Inflammatory macrophage (primary cell): ENCODE results near the gene SNX33.
"Not testable (repeated sequence)": the region's sequence is repeated elsewhere in the genome, so short reads cannot be mapped to it uniquely, and the experiment has no call there.

Experiments
- DNase-seq, 2 donors: peaks; one replicate each; pipeline ENCODE4 v3.0.0-alpha.2; 2020 to 2022
- total RNA-seq, 18 experiments: gene quantifications; one replicate each; lab custom pipeline; 2026; ENCODE audit warnings: mixed read lengths in 6 of 18, inconsistent platforms in 2 of 18; lab: John Stamatoyannopoulos, UW

The SNX33 gene, protein sequence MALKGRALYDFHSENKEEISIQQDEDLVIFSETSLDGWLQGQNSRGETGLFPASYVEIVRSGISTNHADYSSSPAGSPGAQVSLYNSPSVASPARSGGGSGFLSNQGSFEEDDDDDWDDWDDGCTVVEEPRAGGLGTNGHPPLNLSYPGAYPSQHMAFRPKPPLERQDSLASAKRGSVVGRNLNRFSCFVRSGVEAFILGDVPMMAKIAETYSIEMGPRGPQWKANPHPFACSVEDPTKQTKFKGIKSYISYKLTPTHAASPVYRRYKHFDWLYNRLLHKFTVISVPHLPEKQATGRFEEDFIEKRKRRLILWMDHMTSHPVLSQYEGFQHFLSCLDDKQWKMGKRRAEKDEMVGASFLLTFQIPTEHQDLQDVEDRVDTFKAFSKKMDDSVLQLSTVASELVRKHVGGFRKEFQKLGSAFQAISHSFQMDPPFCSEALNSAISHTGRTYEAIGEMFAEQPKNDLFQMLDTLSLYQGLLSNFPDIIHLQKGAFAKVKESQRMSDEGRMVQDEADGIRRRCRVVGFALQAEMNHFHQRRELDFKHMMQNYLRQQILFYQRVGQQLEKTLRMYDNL
- total RNA-seq = 8.7 to 35.5 (median 18.7) reads per million in 18 experiments

DNA sequence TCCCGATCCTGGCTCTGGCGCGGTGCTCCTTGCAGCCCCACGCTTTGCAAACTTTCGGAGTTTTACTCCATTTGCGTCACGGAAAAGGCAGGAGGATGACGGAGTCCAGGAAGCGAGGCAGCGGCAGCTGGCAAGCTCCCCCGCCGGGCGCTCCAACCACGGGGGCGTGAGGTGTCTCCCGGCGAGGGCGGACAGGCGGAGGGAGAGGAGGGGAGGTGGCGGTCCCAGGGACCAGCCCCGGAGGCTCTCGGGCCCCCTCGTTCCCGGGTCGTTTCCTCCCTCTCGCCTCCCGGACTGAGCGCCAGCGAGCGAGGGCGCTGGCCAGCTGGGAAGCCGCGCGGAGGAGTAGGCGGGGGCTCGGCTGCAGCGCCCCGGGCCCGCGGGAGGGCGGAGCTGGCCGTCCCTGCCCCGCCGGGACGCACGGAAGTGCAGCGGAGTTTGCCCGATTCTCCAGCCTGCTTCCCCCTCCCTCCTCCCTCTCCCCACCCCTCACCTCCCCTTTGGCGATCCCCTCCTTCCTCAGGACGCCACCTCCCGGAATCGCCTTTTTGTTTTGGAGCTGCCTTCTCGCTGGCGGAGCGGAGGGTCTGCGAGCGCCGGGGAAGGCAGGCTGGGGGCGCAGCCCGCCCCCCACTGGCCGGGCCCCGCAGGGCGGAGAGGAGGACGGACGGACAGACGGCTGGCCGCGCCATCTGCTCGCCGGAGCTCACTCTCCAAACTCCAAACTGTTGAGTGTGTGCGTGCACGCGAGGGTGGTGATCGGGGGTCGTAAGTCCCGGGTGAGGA lies at the start of gene SNX33:
TSS of gene SNX33 (plus strand) at position 543 of the 786 bp plus-strand sequence. CDS start 1,191 bp downstream, outside the sequence.
- DNase-seq = peak; percentile 57 to 75

DNA sequence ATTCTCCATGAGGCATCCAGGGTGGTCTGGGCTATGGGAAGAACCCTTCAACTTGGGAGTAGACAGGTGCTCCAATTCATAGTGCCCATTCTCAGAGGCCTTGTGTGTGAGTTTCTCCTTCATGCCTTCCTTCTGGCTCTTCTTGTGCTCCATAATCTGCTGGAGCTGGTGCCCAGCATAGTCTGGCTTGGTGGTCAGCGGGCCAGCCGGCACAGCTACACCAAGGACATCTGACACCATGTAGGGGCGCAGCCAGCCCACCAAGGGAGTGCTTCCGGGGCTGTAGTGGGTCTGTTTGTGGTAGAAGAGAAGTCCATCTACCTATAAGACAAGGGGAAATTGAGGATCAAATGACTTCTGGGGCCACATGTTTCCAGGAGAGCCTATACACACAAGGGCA lies 49.4 kb upstream of the SNX33 start:
- DNase-seq = no peak

DNA sequence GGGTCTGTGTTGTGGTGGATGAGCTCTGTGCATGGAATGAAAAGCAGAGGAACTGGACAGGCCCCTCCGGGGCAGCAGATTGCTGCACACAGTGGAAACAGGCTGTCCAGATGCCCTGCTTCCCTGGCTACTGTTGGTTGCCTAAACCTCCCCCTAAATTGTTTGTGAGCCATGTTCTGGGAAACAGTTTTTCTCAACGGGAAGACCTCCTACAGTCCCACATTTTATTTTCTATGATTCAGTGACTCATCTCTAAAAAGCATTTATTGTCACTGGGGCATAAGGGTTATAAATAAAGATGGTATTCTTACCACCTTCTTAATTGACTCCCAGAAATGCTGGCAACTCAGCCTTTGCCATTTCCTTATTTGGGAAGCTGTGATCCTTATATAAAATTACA lies 48.3 kb upstream of the SNX33 start:
- DNase-seq = no peak

DNA sequence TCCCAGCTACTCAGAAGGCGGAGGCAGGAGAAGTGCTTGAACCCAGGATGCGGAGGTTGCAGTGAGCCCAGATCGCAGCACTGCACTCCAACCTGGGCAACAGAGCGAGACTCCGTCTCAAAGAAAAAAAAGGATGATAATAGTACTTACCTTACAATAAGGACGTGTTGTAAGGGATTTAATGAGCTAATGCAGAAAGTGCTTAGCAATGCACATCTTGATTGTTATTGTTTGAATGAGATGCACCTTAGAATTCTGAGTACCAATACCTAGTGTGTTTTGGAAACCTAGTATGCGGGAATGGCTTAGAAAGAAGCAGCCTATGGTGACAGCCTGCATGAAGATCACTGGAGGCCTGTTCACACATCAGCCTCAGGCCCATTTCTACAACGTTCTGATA lies 41.7 kb upstream of the SNX33 start:
- DNase-seq = no peak

DNA sequence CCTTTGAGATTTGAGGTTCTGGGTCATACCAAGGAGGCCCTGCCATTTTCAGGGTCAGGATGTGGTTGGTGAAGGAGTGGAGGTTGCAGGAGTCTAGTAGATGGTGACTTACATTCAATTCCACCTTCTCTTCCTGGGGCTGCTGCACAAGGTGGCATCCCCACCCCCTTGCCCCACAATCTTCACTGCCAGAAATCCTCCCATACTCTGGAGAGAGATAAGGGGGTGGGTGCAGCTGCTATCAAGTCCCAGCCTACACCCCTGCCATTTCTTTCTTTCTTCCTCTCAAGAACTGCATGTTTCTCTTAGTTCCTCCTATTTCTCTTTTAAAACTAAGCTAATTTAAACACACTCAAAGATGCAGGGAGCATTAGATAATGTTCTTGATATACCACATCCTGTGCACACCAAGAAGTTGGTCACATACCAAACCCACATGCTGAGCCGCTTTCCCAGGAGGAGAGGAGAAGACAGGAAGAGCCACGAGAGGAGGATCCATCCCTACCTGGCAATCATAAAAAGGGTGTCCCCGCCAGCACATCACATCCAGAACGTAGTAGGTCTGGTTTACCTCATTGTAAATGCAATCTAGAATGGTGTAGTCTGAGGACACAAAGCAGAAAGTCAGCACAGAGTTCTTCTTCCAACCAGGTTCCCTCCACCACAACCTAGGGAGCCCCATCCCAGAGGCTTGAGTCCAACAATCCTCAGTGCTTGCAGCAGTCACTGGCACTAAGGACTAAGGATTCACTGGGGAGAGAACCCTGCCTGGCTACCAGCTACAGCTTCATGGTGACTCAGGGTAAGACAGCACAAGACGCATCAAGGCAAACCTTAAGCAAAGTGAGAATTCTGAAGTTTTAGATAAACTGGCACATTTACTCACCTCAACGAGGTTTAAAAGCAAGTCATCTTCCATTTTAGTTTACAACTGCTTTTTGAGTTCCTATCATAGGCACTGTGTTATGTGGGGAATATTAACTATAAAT lies 40.7 kb upstream of the SNX33 start:
- no peak for DNase-seq

DNA sequence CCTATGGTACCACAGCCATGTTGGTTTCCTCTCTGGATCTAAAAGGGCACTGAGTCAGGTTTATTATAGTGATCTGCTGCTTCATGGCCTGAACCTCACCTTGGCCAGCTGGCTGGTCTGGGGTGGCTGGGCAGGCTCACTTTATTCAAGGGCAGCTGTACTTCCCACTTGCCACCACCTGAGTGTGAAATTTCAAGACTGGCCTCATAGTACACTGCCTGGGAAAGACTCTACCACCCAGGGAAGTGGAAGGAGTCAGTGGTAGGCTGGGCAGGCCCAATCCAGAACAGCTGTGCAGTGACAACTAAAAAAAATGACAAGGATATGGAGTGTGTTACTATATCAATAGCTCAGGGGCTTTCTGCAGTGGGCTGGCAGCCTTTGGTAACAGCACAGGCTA lies 30.9 kb upstream of the SNX33 start:
- no peak for DNase-seq

DNA sequence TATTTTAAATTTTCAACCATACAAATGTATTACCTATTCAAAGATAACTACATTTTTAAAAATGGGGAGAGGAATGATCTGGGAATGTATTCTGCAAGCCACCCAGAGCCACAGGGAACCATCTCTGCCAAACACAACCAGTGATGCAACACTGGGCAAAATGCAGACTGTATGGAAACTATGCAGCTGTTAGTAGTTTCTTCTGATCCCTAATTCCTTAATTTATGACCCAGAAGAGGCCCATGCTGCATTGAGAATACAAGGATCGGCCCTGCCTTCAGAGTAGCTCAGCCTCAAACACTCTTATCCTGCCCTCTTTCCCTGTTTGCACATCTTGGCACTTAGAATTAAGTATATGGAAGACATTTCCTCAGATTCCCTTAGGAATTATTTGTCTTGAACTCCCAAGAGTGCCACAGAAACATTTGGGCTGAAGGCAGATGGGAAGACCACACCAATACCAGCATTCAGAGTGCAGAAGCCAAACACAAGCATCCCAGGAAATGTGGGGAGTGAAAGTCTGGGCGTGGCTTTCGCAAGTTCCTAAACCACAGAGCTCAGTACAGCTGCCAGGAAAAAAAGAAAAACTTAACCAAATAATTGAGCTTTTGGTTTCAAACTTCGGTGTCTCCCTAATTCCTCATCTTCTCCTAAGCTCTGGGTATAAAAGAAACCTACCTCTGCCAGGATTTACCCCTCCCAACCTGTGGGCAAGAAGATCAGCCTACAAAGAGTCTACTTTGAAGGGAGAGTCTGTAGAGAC lies 27.5 kb upstream of the SNX33 start:
- DNase-seq = peak; percentile 35 to 43

DNA sequence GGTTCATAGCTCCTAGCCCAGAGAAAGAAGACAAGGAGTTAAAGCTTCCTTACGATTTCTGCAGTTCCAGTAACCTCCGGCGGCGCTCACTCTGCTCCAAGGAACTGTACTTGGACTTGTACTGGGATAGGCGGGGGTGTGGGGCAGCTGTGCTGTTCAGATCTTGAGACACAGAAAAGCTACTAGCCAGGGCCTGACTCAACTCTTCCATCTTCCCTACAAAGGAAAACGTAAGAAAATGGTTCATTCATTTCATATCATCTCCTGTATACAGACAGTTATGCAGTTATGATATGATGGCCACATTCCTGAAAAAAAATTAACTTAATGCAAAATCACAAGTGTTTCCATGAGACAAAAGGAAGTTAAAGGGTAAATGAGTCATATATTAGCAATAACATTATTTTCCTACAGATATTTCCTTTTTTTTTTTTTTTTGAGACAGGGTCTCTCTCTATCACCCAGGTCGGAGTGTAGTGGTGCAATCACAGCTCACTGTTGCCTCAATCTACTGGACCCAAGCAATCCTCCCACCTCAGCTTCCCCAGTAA lies 26.8 kb upstream of the SNX33 start:
- DNase-seq = peak; percentile 53 to 56

DNA sequence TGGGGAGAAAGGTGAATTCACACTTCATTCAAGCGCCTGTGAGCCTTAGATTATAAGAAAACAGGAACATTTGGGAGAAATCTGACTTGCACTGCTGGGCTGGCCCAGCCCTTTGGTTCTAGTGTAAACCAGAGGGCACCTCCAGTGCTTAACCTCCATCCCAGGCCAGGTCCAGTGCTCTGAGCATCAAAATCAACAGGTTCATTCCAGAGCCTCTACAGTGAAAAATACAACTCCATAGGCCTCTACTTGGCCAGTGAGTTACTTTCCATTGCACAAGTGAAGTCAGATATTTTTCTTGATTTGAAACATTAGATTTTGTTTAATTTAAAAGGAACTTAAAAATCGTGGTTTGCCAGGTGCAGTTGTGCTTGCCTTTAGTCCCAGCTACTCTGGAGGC lies 25.2 kb upstream of the SNX33 start:
- DNase-seq = no peak

DNA sequence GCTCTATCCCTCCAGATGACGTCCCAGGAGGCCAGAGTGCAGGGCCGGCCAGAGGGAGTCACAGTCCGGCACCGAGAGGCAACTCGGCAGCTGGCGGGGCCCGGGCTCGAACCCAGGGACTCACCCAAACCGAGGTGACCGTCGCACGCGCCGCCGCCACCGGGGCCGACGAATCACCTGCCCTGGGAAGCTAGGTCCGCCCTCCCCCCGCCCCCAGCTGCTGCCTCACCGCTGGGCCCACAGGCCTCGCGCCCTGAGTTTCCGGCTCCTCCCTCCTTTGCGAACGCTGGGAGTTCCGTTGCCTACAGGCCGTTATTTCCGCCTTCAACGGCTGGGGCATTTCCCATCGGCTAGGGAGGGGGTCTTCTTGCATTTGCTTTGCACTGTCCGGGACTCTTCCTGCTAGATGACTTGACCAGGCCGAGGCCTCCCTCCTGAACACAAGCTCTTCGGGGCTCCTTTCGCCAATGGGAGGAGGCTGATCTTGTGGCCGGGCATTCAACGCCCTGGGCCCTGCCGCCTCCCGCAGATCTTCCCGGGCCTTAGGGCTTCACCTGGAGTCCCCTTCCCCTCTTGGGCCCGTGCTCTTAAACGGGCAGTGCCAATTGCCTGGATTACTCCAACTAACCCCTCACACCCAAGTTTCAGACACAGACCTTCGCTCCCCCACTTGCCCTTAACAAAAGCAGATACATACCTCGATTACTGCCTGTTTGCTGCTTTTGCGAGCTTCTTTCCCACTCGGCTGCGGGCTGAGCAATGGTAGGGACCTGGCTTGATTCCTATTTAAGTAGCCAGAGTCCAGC lies 22.0 kb upstream of the SNX33 start, which contains the start of gene SNUPN:
TSS of gene SNUPN (minus strand) at position 184 of the 806 bp plus-strand sequence. CDS start 4,674 bp downstream, outside the sequence.
- DNase-seq = peak; percentile 93 to 95

DNA sequence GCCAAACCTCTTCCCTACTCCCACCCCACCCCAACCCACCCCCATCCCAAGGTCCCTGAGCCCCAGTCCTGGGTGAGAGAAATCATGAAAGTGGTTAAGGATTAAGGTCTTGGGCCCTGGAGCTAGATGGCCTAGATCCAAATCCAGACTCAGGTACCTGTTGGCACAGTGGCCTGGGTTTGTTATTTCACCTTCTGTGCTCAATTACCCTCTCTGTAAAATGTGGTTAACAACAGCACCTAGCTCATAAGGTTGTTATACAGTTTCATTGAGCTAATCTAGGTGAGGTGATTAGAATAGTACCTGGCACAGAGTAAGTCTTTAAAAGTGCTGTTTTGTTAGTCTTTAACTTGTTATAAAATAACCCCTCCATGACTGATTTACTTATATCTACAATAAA lies 15.8 kb upstream of the SNX33 start:
- DNase-seq = no peak

DNA sequence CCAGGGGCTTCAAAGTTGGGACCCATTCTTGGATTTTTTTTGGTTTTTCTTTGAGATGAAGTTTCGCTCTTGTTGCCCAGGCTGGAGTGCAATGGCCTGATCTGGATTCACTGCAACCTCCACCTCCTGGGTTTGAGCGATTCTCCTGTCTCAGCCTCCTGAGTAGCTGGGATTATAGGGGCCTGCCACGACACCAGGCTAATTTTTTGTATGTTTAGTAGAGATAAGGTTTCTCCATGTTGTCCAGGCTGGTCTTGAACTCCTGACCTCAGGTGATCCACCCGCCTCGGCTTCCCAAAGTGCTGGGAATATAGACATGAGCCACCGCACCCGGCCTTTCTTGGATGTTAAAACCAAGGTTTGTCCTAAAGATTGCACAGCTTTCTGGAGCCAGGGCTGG lies 13.8 kb upstream of the SNX33 start:
- not testable (repeated sequence) for DNase-seq

DNA sequence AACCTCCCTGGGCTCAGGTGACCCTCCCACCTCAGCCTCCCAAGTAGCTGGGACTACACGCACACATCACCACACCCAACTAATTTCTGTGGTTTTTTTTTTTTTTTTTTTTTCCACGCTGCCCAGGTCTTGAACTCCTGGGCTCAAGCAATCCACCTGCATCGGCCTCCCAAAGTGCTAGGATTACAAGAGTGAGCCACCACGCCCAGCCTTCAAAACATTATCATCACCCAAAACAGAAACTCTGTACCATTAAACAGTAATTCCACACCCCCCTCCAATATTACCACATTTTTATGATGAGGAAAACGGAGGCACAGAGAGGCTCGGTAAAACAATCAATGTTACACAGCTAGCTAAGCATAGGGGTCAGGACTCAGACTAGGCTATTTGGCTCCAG lies 11.7 kb upstream of the SNX33 start:
- no peak for DNase-seq

DNA sequence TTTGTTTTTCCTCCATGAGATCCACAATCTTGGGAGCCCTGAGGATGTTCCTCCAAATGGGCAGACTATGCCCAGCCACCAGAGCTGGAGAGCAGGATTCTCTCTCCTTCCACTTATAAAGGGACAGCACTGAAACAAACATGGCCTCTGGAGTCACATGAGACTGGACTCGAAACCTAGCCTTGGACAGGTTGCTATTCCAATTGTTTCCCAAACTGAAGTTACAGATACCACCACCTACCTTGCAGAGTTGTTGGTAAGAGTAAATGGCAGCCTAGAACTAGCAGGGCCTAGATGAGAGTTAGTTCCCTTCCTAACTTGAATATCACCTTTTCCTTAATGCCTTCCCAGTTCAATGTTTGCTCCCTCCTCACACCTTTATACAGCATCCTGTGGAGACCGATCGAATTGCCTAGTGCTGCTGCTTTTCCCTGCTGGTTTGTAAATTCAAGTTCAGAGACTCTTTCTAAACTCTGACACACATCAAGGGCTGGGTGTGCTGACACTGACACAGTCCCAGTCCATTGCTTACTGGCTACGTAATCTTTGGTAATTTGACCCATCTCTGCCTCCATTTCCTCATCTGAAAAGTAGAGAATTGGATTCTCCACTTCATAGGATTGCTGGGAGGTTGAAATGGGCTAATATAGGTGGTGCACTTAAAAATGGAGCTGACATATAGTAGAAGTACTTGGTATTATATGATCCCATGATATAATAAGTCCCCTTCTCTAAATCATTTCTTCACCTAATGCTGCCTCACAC lies 10.3 kb upstream of the SNX33 start:
- no peak for DNase-seq

DNA sequence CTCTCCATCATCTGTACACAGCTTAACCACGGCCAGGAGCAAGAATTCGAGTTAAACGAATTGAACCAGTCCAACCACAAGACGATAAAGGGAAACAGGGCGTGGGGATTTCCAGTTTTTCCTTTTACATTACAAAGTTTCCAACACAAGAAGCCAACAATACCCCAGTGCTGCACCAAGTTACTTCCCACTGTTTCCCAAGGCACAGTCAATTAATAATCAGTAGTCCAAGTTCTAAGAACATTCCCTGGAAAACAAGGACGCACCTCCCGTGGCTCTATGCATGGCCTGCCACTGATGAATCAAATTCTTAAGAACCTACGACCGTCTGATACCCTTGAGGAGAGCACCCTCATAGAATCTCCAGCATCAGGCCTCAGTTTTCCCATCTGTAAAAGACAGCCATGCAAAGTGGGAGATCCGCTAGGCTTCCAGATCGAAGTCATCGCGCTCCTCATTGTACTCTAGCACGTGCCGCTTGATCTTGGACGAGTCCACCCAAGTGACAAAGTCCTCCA lies 8.5 kb upstream of the SNX33 start:
- DNase-seq = peak; percentile 8 to 22

DNA sequence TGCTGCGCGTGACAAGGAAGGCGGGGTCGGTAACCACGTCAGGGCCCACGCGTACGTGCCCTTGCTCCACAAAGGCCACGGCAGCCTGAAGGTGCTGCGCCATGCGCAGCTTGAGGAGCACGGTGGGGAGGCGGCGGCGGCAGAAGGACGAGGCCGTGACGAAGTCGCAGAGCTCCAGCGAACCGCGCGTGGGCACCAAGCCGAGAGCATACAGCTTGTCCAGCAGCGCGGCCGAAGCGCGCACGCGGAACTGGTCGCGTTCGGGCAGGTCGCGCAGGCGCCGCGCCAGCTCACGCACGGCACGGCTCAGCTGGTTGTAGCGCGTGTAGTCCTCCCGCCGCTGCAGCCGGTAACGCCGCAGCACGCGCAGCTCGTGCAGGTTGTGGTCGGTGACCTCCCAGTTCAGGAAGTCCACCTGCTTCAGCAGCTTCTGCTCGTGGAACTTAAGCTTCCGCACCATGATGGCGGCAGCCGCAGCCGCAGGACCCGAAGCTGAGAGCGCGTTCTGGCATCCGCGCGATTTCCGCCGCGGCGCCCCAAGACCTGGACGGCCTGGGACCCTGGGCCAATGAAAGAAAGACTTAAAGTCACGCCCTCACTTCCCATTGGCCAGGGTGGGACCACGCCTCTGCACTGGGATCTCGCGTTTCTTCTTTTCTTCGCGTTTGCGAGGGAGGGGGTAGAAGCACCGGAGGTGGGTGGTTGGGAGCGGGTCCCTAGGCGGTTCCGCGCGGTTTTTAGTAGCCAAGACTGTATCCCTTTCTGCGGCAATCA lies 7.8 kb upstream of the SNX33 start, which contains the start of gene IMP3:
TSS of gene IMP3 (minus strand) at position 516 of the 774 bp plus-strand sequence. CDS start at position 460, 56 bp downstream.
- DNase-seq = peak; percentile 97 to 98

DNA sequence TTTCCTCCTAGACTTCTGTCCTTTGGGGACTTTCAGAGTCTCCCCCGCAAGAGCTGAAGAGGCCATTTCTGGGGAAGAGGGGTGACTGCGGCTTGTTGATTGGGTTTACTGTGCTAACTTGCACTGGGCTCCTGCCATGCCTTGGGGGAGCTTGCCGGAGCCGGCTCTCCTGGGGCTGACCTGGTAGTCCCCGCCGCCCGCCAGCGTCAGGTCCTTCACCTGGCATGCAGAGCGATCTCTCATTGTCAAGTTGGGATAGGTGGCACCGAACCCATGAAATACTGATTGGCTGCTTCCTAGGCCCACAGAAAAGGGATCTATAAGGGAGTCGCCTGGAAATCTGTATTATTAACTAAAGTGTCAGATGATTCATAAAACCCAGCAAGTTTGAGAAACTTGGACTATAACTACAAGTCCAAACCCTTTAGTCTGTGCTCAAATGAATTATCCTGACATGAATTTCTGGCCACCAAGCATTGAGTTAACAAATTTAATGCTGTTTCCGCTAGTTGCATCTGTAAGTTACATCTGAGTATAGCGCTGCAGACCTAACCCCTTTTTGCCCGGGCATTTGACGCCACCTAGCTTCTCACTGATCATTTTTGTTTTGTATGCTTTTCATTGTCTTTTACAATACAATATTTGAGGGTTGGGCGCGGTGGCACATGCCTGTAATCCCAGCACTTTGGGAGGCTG lies 7.1 kb upstream of the SNX33 start:
- DNase-seq = peak; percentile 20 to 26
